ENCODE results near the gene TSPAN2.
"Not testable (repeated sequence)": the region's sequence is repeated elsewhere in the genome, so short reads cannot be mapped to it uniquely, and the experiment has no call there.

TSPAN2 gene

GRCh38 chr1:115023593-115023992, 65.7 kb downstream of the TSPAN2 start:
- H3K4me2 ChIP-seq (ENCODE audit: low read length): no peak overlapping the region
- no peaks in the 10 kb centered on the region for H3K4me1 ChIP-seq (ENCODE audit: control insufficient read depth, insufficient read depth, low read length)
- no peak overlapping the region for H3K9ac ChIP-seq (ENCODE audit: low read depth, low read length)
- H3K9me3 ChIP-seq (replicated peaks; ENCODE audit: low read length): no peaks in the 10 kb centered on the region
- H3K36me3 ChIP-seq (ENCODE audit: insufficient read depth, low read length): no peaks in the 10 kb centered on the region
- H3K27me3 ChIP-seq (ENCODE audit: control insufficient read depth, insufficient read depth, low read length): peaks cover 20% of the 10 kb centered on the region
- H3K4me3 ChIP-seq (ENCODE audit: low read length): no peak overlapping the region

- Histone ChIP-seq H3K27me3 (ENCODE audit: control insufficient read depth, insufficient read depth, low read length) (peaks cover 12% of the 10 kb centered on the region), H3K4me2 (ENCODE audit: low read length) (no peak overlapping the region), H3K4me3 (ENCODE audit: low read length) (no peak overlapping the region), H3K36me3 (ENCODE audit: insufficient read depth, low read length) (no peaks in the 10 kb centered on the region), H3K4me1 (ENCODE audit: control insufficient read depth, insufficient read depth, low read length) (no peaks in the 10 kb centered on the region), H3K9me3 (replicated peaks; ENCODE audit: low read length) (no peaks in the 10 kb centered on the region), H3K9ac (ENCODE audit: low read depth, low read length) (no peak overlapping the region)
These were observed 68.2 kb downstream of the TSPAN2 start for GRCh38 chr1:115021145-115021544.

GRCh38 chr1:115019549-115019948, 69.8 kb downstream of the TSPAN2 start:
- H3K4me1 ChIP-seq (ENCODE audit: control insufficient read depth, insufficient read depth, low read length); H3K27me3 ChIP-seq (ENCODE audit: control insufficient read depth, insufficient read depth, low read length); H3K36me3 ChIP-seq (ENCODE audit: insufficient read depth, low read length); H3K4me3 ChIP-seq (ENCODE audit: low read length); H3K9ac ChIP-seq (ENCODE audit: low read depth, low read length); H3K9me3 ChIP-seq (replicated peaks; ENCODE audit: low read length); H3K4me2 ChIP-seq (ENCODE audit: low read length): not testable (repeated sequence)

GRCh38 chr1:115013792-115014191, 75.5 kb downstream of the TSPAN2 start:
- H3K9me3 ChIP-seq (replicated peaks; ENCODE audit: low read length): no peaks in the 10 kb centered on the region
- H3K4me3 ChIP-seq (ENCODE audit: low read length): no peak overlapping the region
- no peaks in the 10 kb centered on the region for H3K4me1 ChIP-seq (ENCODE audit: control insufficient read depth, insufficient read depth, low read length)
- H3K9ac ChIP-seq (ENCODE audit: low read depth, low read length): no peak overlapping the region
- no peaks in the 10 kb centered on the region for H3K36me3 ChIP-seq (ENCODE audit: insufficient read depth, low read length)
- H3K4me2 ChIP-seq (ENCODE audit: low read length): no peak overlapping the region
- no peaks in the 10 kb centered on the region for H3K27me3 ChIP-seq (ENCODE audit: control insufficient read depth, insufficient read depth, low read length)

GRCh38 chr1:115012434-115012833, 76.9 kb downstream of the TSPAN2 start:
- Histone ChIP-seq H3K36me3 (ENCODE audit: insufficient read depth, low read length) (no peaks in the 10 kb centered on the region), H3K4me2 (ENCODE audit: low read length) (no peak overlapping the region), H3K9ac (ENCODE audit: low read depth, low read length) (no peak overlapping the region), H3K9me3 (replicated peaks; ENCODE audit: low read length) (no peaks in the 10 kb centered on the region), H3K27me3 (ENCODE audit: control insufficient read depth, insufficient read depth, low read length) (no peaks in the 10 kb centered on the region), H3K4me1 (ENCODE audit: control insufficient read depth, insufficient read depth, low read length) (no peaks in the 10 kb centered on the region), H3K4me3 (ENCODE audit: low read length) (no peak overlapping the region)

- H3K4me2 ChIP-seq (ENCODE audit: low read length): no peak overlapping the region
- H3K4me1 ChIP-seq (ENCODE audit: control insufficient read depth, insufficient read depth, low read length): no peaks in the 10 kb centered on the region
- H3K9ac ChIP-seq (ENCODE audit: low read depth, low read length): no peak overlapping the region
- H3K9me3 ChIP-seq (replicated peaks; ENCODE audit: low read length): no peaks in the 10 kb centered on the region
- no peaks in the 10 kb centered on the region for H3K27me3 ChIP-seq (ENCODE audit: control insufficient read depth, insufficient read depth, low read length)
- no peak overlapping the region for H3K4me3 ChIP-seq (ENCODE audit: low read length)
- no peaks in the 10 kb centered on the region for H3K36me3 ChIP-seq (ENCODE audit: insufficient read depth, low read length)
These were observed 77.3 kb downstream of the TSPAN2 start for GRCh38 chr1:115012006-115012405.

- Histone ChIP-seq H3K4me3 (ENCODE audit: low read length) (no peak overlapping the region), H3K27me3 (ENCODE audit: control insufficient read depth, insufficient read depth, low read length) (peaks cover 8% of the 10 kb centered on the region), H3K4me1 (ENCODE audit: control insufficient read depth, insufficient read depth, low read length) (no peaks in the 10 kb centered on the region), H3K9ac (ENCODE audit: low read depth, low read length) (no peak overlapping the region), H3K9me3 (replicated peaks; ENCODE audit: low read length) (no peaks in the 10 kb centered on the region), H3K4me2 (ENCODE audit: low read length) (no peak overlapping the region), H3K36me3 (ENCODE audit: insufficient read depth, low read length) (no peaks in the 10 kb centered on the region)
These were observed 83.1 kb downstream of the TSPAN2 start for GRCh38 chr1:115006191-115006590.
